Measurements from ENCODE around the gene VMAC. TPM values are rescaled to one million over a fixed set of nuclear protein-coding genes. Genes with fewer than 3 reads are reported as not detected.
A peak's percentile ranks its signal among the peaks of the same experiment; 100 is the strongest.

Gene VMAC
- total and polyA plus RNA-seq, 2 of the 13 experiments (the other 11 are each of a cell fraction or from before 2014, with no cell fraction given): 2.4 TPM

DNA sequence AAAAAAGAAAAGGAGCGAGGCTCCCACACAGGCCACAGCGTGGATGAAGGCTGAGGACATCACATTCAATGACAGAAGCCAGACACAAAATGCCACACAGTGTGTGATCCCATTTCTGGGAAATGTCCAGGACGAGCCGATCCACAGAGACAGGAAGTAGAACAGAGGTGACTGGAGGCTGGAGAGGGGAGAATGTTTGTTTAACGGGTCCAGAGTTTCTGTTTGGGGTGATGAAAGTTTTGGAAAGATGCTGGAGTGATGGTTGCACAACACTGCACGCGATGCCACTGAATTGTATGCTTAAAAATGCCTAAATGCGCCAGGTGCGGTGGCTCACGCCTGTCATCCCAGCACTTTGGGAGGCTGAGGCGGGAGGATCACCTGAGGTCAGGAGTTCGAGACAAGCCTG is 33.7 kb upstream of the VMAC start (continued):
- TF ChIP-seq ARID2 (CRISPR knock-in tag; IDR thresholded peaks at IDR 0.05; ENCODE audit: borderline replicate concordance) (peak; percentile 83; the same call in 1 of the 2 replicates), SRSF4 (IDR thresholded peaks at IDR 0.05; ENCODE audit: low read depth, low read length, poor library complexity, severe bottlenecking) (no peak), ZNF570 (CRISPR knock-in tag; IDR thresholded peaks at IDR 0.05; ENCODE audit: borderline replicate concordance) (no peak), IKZF1 (IDR thresholded peaks at IDR 0.05) (no peak), ZZZ3 (CRISPR knock-in tag; IDR thresholded peaks at IDR 0.05; ENCODE audit: borderline replicate concordance) (no peak), MYNN (CRISPR knock-in tag; IDR thresholded peaks at IDR 0.05; ENCODE audit: low read depth) (no peak), SPEN (CRISPR knock-in tag; IDR thresholded peaks at IDR 0.05; ENCODE audit: low read depth) (peak; percentile 80; the same call in 1 of the 2 replicates), ZSCAN9 (CRISPR knock-in tag; IDR thresholded peaks at IDR 0.05; ENCODE audit: borderline replicate concordance) (peak; percentile 90), FOXM1 (CRISPR knock-in tag; IDR thresholded peaks at IDR 0.05) (no peak), HOXD1 (CRISPR knock-in tag; IDR thresholded peaks at IDR 0.05) (peak; percentile 62; the same call in 1 of the 2 replicates)
- TF ChIP-seq, protein P1, sequence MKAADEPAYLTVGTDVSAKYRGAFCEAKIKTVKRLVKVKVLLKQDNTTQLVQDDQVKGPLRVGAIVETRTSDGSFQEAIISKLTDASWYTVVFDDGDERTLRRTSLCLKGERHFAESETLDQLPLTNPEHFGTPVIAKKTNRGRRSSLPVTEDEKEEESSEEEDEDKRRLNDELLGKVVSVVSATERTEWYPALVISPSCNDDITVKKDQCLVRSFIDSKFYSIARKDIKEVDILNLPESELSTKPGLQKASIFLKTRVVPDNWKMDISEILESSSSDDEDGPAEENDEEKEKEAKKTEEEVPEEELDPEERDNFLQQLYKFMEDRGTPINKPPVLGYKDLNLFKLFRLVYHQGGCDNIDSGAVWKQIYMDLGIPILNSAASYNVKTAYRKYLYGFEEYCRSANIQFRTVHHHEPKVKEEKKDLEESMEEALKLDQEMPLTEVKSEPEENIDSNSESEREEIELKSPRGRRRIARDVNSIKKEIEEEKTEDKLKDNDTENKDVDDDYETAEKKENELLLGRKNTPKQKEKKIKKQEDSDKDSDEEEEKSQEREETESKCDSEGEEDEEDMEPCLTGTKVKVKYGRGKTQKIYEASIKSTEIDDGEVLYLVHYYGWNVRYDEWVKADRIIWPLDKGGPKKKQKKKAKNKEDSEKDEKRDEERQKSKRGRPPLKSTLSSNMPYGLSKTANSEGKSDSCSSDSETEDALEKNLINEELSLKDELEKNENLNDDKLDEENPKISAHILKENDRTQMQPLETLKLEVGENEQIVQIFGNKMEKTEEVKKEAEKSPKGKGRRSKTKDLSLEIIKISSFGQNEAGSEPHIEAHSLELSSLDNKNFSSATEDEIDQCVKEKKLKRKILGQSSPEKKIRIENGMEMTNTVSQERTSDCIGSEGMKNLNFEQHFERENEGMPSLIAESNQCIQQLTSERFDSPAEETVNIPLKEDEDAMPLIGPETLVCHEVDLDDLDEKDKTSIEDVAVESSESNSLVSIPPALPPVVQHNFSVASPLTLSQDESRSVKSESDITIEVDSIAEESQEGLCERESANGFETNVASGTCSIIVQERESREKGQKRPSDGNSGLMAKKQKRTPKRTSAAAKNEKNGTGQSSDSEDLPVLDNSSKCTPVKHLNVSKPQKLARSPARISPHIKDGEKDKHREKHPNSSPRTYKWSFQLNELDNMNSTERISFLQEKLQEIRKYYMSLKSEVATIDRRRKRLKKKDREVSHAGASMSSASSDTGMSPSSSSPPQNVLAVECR (CRISPR knock-in tag; IDR thresholded peaks at IDR 0.05; ENCODE audit: borderline replicate concordance): peak; percentile 44; the same call in 1 of the 2 replicates
- TF ChIP-seq, protein P2, sequence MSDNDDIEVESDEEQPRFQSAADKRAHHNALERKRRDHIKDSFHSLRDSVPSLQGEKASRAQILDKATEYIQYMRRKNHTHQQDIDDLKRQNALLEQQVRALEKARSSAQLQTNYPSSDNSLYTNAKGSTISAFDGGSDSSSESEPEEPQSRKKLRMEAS (IDR thresholded peaks at IDR 0.05): peak; percentile 72
- TF ChIP-seq, protein P3, sequence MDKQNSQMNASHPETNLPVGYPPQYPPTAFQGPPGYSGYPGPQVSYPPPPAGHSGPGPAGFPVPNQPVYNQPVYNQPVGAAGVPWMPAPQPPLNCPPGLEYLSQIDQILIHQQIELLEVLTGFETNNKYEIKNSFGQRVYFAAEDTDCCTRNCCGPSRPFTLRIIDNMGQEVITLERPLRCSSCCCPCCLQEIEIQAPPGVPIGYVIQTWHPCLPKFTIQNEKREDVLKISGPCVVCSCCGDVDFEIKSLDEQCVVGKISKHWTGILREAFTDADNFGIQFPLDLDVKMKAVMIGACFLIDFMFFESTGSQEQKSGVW (CRISPR knock-in tag; IDR thresholded peaks at IDR 0.05; ENCODE audit: borderline replicate concordance): no peak
- TF ChIP-seq, protein P4, sequence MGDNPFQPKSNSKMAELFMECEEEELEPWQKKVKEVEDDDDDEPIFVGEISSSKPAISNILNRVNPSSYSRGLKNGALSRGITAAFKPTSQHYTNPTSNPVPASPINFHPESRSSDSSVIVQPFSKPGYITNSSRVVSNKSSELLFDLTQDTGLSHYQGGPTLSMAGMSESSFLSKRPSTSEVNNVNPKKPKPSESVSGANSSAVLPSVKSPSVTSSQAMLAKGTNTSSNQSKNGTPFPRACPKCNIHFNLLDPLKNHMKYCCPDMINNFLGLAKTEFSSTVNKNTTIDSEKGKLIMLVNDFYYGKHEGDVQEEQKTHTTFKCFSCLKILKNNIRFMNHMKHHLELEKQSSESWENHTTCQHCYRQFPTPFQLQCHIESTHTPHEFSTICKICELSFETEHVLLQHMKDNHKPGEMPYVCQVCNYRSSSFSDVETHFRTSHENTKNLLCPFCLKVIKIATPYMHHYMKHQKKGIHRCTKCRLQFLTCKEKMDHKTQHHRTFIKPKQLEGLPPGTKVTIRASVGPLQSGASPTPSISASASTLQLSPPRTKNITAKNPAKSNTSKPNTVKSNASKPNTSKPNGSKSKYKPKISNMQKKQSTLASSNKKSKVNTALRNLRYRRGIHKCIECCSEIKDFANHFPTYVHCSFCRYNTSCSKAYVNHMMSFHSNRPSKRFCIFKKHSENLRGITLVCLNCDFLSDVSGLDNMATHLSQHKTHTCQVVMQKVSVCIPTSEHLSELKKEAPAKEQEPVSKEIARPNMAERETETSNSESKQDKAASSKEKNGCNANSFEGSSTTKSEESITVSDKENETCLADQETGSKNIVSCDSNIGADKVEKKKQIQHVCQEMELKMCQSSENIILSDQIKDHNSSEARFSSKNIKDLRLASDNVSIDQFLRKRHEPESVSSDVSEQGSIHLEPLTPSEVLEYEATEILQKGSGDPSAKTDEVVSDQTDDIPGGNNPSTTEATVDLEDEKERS (CRISPR knock-in tag; IDR thresholded peaks at IDR 0.05): peak; percentile 100
- TF ChIP-seq, protein P5, sequence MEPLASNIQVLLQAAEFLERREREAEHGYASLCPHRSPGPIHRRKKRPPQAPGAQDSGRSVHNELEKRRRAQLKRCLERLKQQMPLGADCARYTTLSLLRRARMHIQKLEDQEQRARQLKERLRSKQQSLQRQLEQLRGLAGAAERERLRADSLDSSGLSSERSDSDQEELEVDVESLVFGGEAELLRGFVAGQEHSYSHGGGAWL (CRISPR knock-in tag; IDR thresholded peaks at IDR 0.05): peak; percentile 48; the same call in 1 of the 2 replicates
- TF ChIP-seq, protein P6, sequence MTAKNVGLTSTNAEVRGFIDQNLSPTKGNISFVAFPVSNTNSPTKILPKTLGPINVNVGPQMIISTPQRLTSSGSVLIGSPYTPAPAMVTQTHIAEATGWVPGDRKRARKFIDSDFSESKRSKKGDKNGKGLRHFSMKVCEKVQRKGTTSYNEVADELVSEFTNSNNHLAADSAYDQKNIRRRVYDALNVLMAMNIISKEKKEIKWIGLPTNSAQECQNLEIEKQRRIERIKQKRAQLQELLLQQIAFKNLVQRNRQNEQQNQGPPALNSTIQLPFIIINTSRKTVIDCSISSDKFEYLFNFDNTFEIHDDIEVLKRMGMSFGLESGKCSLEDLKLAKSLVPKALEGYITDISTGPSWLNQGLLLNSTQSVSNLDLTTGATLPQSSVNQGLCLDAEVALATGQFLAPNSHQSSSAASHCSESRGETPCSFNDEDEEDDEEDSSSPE (CRISPR knock-in tag; IDR thresholded peaks at IDR 0.05): peak; percentile 59
- TF ChIP-seq, protein P7, sequence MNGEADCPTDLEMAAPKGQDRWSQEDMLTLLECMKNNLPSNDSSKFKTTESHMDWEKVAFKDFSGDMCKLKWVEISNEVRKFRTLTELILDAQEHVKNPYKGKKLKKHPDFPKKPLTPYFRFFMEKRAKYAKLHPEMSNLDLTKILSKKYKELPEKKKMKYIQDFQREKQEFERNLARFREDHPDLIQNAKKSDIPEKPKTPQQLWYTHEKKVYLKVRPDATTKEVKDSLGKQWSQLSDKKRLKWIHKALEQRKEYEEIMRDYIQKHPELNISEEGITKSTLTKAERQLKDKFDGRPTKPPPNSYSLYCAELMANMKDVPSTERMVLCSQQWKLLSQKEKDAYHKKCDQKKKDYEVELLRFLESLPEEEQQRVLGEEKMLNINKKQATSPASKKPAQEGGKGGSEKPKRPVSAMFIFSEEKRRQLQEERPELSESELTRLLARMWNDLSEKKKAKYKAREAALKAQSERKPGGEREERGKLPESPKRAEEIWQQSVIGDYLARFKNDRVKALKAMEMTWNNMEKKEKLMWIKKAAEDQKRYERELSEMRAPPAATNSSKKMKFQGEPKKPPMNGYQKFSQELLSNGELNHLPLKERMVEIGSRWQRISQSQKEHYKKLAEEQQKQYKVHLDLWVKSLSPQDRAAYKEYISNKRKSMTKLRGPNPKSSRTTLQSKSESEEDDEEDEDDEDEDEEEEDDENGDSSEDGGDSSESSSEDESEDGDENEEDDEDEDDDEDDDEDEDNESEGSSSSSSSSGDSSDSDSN (CRISPR knock-in tag; IDR thresholded peaks at IDR 0.05): peak; percentile 48; the same call in 1 of the 2 replicates
